ENCODE measurements around the gene GJD3.

GRCh38 chr17:40329839-40330794 is 34.4 kb downstream of the GJD3 start:
- TF ChIP-seq, protein P1, sequence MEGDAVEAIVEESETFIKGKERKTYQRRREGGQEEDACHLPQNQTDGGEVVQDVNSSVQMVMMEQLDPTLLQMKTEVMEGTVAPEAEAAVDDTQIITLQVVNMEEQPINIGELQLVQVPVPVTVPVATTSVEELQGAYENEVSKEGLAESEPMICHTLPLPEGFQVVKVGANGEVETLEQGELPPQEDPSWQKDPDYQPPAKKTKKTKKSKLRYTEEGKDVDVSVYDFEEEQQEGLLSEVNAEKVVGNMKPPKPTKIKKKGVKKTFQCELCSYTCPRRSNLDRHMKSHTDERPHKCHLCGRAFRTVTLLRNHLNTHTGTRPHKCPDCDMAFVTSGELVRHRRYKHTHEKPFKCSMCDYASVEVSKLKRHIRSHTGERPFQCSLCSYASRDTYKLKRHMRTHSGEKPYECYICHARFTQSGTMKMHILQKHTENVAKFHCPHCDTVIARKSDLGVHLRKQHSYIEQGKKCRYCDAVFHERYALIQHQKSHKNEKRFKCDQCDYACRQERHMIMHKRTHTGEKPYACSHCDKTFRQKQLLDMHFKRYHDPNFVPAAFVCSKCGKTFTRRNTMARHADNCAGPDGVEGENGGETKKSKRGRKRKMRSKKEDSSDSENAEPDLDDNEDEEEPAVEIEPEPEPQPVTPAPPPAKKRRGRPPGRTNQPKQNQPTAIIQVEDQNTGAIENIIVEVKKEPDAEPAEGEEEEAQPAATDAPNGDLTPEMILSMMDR (IDR thresholded peaks at IDR 0.05), result no peak
- TF ChIP-seq POLR2A (IDR thresholded peaks at IDR 0.05), result no peak
